ENCODE data around the gene FAM98B.

FAM98B gene

GRCh38 chr15:38461066-38461833, 7.3 kb downstream of the FAM98B start:
- no peak for DNase-seq (ENCODE audit: low read depth)

DNA sequence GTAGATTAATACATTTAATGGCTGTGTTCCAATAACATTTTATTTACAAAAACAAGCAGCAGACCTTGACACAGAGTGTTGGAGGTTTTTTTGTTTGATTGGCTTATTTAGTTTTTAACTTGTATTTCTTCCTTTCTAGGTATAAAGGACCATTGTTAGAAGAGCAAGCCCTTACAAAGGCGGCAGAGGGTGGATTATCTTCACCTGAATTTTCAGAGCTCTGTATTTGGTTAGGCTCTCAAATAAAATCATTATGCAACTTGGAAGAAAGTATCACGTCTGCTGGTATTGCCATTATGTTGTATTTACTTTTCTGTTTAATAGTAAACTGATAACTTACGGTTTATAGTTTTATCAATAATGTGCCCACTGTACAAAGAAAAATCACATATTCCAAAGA, 10.0 kb downstream of the FAM98B start:
- DNase-seq (ENCODE audit: low read depth) = no peak

GRCh38 chr15:38464675-38465074, 10.7 kb downstream of the FAM98B start:
- DNase-seq (ENCODE audit: low read depth) = no peak

DNA sequence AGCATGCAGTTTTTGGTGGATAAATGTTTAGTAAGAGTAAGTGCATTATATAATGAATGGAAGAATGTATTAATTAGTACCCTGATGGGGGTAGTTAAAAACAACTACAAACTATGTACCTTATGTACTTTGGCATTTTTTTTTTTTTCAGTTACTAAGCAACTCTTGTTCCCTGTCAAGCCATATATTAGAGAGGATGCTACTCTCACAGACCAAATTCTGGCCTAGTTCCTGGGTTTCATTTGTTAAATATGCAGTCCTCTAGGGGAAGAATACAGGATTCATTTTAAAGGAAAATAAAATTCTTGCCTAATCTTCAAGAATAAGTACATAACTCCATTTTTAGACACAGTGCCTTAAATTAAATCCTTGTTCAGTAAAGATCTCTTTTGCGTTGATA, 16.9 kb downstream of the FAM98B start:
- DNase-seq (ENCODE audit: low read depth) = no peak

DNA sequence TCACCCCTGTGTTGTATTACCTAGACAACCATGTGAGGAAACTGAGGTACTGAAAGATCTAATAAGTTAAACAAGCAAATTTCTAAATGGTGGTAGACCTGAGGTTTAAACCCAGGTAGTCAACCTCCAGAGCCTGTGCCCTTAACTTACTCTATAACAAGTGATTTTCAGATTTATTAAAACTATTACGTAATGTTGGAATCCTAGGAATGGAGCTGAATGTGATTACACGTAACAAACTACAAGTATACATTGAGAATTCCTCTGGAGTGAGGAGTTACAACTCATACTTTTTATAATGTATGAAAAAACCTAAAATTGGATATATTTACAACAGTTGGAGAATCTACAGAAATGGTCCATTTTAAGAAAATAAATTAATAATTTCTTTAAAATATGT, 18.0 kb downstream of the FAM98B start:
- DNase-seq (ENCODE audit: low read depth) = no peak

DNA sequence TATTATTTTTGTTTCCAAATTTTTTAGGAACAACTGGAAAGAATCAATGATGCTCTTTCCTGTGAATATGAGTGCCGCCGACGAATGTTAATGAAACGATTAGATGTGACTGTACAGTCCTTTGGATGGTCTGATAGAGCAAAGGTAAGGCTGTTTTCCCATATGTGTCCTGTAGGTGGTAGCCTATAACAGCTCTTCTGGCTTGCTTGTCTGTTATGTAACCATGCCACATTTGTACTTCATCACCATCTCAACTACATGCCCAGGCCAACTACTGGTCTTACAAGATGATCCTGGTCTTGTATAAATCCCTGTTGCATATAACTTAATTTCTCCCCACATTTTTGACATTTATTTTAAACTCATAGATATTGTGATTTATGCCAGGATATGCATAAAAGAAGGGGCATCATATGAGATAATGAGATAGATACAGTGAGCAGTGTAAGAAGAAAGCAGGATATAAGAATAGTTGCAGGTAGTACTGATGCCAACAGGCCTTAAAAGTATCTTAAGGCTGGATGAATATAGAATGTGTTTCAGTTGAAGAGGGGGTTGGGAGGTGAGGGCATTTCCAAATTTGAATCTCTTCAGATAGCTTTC, 20.3 kb downstream of the FAM98B start:
- peak; percentile 18 for DNase-seq (ENCODE audit: low read depth)

- no peak for DNase-seq (ENCODE audit: low read depth)
Measured at GRCh38 chr15:38475361-38475760, 21.4 kb downstream of the FAM98B start.

GRCh38 chr15:38476120-38476519, 22.2 kb downstream of the FAM98B start:
- DNase-seq (ENCODE audit: low read depth) = no peak

DNA sequence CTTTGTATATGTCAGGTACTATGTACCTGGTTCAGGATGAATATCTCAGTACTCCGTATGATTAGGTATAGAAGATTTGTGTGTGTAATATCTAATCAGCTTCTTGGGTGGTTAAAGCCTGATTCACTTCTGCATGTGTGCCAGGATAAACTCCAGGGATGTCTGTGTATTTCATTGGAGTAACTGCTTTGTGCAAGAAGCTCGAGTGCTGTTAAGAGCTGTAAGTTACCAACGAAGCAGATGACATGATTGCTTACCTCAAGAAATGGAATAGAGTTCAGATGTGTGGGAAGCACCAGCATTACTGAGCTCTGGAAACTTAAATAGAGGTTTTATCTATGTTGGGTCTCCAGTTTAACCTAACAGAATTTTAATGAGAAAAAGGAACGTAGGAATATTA, 23.7 kb downstream of the FAM98B start:
- DNase-seq (ENCODE audit: low read depth) = no peak

DNA sequence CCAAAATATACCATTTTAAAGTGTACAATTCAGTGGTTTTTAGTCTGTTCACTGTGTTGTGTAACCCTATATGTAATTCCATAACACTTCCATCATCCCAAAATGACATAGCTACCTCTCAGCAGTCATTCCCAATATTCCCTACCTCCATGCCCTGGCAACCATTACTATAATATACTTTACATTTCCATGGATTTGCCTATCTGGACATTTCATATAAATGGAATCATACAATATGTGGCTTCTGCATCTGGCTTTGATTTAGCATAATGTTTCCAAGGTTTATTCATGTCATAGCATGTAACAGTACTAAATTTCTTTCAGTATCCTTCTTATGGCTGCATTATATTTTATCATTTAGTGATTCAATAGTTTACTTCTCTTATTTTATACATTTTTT, 25.3 kb downstream of the FAM98B start:
- no peak for DNase-seq (ENCODE audit: low read depth)

DNA sequence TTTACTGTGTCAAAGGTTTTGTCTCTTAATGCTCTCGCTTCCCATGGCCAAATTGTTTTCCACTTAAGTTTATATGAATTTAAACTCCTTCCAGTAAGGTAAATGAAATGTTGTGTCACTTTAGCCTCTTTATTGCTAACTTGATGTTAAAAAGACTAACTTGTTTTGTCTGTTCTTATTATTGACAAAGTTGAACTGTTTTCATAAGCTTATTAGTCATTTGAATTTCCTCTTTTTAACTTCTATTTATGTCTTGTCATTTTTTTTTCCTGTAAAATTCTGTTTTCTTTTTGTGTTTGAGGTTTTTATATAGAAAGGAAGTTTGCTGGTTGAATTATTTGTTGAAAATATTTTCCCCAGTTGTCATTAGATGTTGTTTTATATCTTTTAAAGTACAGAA, 25.8 kb downstream of the FAM98B start:
- DNase-seq (ENCODE audit: low read depth) = no peak

DNA sequence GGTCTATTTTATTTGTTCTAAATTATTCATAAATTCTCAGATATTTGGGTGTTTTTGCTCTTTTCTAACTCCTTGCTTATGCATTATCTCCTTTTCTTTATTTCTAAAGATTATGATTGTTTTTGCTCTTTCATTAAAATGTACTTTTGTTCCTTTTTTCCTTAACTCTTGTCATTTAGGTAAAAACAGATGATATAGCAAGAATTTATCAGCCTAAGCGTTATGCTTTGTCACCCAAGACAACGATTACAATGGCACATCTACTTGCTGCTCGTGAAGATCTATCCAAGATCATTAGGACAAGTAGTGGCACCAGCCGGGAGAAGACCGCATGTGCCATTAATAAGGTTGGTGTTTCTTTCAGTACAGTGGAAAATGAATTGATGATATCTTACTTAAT, 27.2 kb downstream of the FAM98B start:
- DNase-seq (ENCODE audit: low read depth) = no peak

DNA sequence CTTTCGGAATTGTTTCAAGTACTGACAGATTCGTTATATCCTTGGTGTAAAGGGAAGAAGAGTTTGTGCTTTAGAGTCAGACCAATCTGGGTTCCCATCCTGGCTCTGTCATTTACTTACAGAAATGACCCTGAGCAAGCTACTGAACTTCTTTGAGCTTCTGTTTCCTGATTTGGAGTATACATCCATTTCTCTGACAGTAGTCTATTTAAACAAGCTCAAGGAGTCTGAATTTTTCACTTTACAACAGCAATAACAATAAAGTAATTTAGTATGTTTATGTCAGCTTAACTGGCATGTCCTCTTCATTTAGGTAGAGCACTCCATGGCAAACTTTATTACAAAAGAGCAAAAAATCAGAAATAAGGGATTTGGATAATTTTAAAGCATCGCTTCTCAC, 27.8 kb downstream of the FAM98B start:
- no peak for DNase-seq (ENCODE audit: low read depth)

DNA sequence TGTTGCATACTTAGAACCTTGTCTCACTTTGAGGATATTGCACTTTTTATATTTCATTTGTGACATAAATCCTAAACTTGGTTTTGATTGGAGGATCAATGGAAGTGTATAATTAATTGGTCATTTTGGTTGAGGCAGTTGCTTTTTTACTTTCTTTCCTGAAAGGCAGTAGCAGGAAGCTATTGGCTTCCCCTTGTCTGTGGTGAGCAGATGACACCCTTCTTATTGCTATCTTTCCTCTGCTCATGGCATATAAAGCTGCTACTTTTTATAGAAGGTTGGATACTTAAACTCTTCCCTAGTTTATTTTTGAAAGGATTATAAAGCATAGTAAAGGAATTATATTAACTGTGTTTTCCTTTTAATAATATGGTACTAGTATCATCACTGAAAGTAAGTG, 28.6 kb downstream of the FAM98B start:
- DNase-seq (ENCODE audit: low read depth) = no peak

DNA sequence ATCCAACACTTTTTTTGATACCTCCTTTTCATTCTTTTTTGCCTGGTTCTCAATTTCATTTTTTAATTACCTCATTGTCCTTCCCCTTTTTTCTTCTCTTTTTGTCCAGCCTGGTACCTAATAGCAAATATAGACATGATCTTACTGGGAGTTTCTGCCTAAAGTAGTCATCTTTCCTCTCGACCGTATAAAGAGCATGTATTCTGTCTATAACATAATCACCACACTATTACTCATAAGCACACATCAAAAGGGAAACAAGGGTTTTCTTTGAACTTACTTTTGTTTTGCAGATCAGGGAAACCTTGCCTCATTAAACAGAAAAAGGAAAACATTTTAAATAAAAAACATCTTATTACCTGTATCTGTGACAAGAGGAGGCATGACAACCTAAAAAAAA, 33.0 kb downstream of the FAM98B start:
- DNase-seq (ENCODE audit: low read depth) = no peak

GRCh38 chr15:38487378-38487777, 33.5 kb downstream of the FAM98B start:
- DNase-seq (ENCODE audit: low read depth) = no peak

DNA sequence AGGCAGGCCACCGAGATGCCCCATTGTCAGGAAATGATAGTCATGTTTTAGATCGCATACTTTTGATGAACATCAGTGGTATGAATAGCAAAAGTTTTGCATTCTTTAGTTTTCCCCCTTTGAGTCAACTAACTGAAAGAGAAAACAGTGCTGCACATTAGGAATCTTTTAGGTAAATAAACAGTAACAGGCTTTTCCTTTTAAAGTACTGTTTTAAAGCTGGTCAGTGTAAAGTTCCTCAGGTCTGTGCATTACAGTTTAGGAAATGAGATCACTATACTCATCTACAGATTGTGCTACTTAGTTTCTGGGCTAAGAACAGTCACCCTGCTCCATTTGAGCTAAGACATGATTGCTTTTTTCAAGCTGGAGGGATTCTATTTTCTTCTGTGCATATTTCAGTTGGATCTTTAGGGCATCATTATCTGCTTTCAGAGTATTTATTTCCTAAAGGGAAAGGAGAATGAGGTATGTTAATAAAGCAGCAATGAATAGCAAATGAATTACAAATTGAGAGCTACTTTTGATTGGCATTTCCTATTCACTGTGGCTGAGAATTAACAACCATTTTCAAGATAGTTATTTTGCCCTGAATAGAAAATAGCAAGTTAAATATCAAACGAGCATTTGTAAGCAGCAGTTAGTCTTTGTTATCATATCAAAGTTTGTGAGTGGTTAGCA, 36.5 kb downstream of the FAM98B start:
- no peak for DNase-seq (ENCODE audit: low read depth)

DNA sequence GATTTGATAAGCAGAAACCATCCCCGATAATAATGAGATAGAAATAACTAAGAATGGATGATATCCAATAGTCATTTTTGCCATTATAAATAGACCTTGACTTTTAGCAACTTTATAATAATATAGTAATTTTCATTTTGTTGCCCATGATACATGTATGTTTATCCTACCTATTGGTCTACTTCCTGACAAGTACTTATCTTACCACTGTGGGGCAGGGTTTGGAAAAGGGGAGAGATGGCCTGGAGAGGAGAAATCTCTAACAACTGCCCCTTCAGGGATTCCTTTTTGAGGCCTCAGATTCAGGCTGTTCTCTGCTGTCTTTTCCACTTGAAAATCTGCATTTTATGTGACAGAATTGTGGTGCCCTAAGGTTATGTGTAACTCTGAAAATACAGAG, 42.2 kb downstream of the FAM98B start:
- DNase-seq (ENCODE audit: low read depth) = no peak

- no peak for DNase-seq (ENCODE audit: low read depth)
Measured at GRCh38 chr15:38499651-38500050, 45.7 kb downstream of the FAM98B start.

GRCh38 chr15:38503496-38503895, 49.6 kb downstream of the FAM98B start:
- DNase-seq (ENCODE audit: low read depth) = no peak

DNA sequence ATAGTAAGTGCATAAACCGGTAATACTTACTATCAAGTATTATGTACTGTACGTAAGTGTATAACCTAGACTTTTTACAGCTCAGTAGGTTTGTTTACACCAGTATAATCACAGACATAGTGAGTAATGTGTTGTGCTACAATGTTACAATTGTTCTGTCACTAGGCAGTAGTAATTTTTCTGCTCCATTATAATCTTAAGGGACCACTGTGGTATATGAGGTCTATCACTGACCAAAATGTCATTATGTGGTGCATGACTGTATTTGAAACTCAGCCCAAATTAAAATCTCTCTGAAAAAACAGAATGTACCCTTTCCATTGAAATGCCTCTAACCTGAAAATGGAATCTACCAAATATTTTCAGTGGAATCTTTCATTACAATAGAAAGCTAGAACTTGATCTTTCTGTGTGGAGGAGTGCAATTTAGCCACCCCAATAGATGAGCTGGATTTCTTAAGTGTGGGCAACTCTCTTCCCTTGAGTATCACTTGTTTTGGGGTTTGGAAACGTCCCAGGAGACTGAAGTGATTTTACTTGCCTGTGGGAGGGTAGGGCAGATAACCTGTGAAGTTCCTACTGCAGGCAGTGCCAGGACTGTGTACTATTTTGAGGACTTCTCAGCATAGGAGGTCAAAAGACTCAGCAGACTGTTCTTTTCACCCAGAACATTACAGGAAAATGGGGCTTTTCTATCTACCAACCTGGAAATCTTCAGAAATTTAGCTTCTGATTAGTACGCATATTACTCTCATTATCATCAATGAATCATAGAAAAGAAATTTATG, 50.9 kb downstream of the FAM98B start:
- no peak for DNase-seq (ENCODE audit: low read depth)

GRCh38 chr15:38506997-38507396, 53.1 kb downstream of the FAM98B start:
- DNase-seq (ENCODE audit: low read depth) = no peak

- DNase-seq (ENCODE audit: low read depth) = no peak
Measured at GRCh38 chr15:38507570-38507969, 53.6 kb downstream of the FAM98B start.

All from stimulated activated CD4-positive, alpha-beta T cell treated with anti-CD3 and anti-CD28 coated beads, Interleukin-2, amount 100 ng/mL, for 4 hours (primary cell).